Right lobe of liver (tissue), 4 donors: ENCODE measurements around the gene FYN.

Experiments
- CTCF ChIP-seq, 4 donors: fragments of 200-600 bp in 3 of 4; fragments of 450-650 bp in 1 of 4; IDR thresholded peaks; one replicate each; pipeline versions ENCODE4 v1.5.1 to v1.8.0; 2016 to 2022; ENCODE audit warnings: antibody characterized with exemption in 4 of 4, mild to moderate bottlenecking in 2 of 4
- POLR2A ChIP-seq: fragments of 450-650 bp; IDR thresholded peaks from one replicate; pipeline ENCODE4 v1.6.1; 2017; ENCODE audit warnings: antibody characterized with exemption, mild to moderate bottlenecking
- donor health status: DM: no; HTN: no; CAD: no.
- donor health status: DM: no; HTN: no; CAD: no.
- donor health status: DM: no; HTN: yes; CAD: no.

GRCh38 chr6:111692327-111693164 is 180.7 kb downstream of the FYN start:
- TF ChIP-seq CTCF (IDR thresholded peaks at IDR 0.05) (no peak), POLR2A (peak; percentile 27)
